Glomerular visceral epithelial cell (primary cell): ENCODE data around the gene AKAP17A.
"Not testable (repeated sequence)": the region's sequence is repeated elsewhere in the genome, so short reads cannot be mapped to it uniquely, and the experiment has no call there.

Source experiments
- DNase-seq: peaks from one replicate; pipeline ENCODE4 v3.0.0-alpha.2; 2016; ENCODE audit errors: extremely low spot score

Gene AKAP17A

DNA sequence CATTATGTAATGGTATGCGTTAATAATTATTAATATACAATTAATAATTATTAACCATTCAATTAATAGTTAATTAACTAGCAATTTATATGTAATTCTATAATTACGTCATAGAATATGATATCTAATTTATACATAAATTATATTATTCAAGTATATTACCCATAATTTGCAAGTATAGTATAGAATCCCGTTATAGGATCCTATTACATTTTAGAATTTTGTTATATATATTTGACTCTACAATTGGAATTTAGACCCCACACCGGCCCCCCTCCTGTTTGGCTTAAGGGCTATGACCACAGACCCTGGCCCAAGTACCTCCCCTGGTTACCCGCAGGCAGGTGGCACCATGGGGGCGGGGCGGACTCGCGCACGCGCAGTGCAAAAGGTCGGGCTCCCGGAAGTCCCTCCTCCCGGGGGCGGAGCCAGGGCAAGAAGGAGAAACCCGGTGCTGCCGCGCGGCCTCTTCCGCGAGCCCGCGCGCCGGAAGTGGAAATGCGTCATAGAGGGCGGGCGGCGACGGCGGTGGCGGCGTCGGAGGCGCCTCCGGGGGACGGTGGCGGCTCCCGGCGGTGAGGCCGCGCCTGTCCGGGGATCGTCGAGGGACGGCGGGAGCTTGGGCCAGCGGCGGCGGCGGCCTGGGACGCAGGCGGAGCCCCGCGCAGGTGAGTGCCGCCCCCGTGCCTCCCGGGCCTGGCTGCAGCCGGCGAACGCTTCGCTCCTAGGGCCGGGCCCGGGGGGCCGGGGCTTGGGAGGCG, at the start of gene AKAP17A:
Gene AKAP17A, plus strand, starts transcription at position 503 of the 761 bp plus-strand sequence. CDS start 1,859 bp downstream, outside the sequence.
- peak; percentile 97 for DNase-seq

GRCh38 chrX:1542994-1543725, 48.2 kb upstream of the AKAP17A start:
- no peak for DNase-seq

DNA sequence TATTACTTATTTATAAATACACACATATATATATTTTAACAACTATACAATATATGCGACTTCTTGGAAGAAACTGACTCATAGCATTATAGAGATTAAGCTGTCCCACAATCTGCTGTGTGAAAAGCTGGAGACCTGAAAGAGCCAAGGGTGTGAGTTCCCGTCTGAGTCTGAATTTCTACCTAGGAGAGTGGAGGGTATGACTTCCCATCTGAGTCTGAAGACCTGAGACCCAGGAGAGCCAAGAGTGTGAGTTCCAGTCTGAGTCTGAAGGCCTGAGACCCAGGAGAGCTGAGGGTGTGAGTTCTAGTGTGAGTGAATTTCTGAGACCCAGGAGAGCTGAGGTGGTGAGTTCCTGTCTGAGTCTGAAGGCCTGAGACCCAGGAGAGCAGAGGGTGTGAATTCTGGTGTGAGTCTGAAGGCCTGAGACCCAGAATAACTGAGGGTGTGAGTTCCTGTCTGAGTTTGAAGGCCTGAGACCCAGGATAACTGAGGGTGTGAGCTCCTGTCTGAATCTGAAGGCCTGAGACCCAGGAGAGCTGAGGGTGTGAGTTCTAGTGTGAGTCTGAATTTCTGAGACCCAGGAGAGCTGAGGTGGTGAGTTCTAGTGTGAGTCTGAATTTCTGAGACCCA, 45.5 kb upstream of the AKAP17A start:
- no peak for DNase-seq

- no peak for DNase-seq
Measured at GRCh38 chrX:1546691-1547251, 44.6 kb upstream of the AKAP17A start.

DNA sequence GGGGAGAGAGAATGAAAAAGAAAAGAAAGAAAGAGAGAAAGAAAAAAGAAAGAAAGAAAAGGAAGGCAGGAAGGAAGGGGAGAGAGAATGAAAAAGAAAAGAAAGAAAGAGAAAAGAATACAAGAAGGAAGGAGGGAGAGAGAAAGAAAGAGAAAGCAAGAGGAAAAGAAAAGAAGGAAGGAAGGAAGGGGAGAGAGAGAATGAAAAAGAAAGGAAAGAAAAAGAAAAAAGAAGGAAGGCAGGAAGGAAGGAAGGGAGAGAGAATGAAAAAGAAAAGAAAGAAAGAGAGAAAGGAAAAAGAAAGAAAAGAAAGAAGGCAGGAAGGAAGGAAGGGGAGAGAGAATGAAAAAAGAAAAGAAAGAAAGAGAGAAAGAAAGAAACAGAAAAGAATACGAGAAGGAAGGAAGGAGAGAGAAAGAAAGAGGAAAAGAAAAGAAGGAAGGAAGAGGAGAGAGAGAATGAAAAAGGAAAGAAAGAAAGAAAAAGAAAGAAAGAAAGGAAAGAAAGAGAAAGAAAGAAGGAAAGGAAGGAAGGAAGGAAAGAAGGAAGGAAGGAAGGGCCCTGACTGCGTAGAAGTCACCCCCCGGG, 39.4 kb upstream of the AKAP17A start:
- DNase-seq: no peak

GRCh38 chrX:1554469-1555210, 36.8 kb upstream of the AKAP17A start:
- DNase-seq: no peak

- DNase-seq: no peak
Measured at GRCh38 chrX:1555370-1555769, 36.0 kb upstream of the AKAP17A start.

GRCh38 chrX:1557442-1557841, 34.0 kb upstream of the AKAP17A start:
- not testable (repeated sequence) for DNase-seq

DNA sequence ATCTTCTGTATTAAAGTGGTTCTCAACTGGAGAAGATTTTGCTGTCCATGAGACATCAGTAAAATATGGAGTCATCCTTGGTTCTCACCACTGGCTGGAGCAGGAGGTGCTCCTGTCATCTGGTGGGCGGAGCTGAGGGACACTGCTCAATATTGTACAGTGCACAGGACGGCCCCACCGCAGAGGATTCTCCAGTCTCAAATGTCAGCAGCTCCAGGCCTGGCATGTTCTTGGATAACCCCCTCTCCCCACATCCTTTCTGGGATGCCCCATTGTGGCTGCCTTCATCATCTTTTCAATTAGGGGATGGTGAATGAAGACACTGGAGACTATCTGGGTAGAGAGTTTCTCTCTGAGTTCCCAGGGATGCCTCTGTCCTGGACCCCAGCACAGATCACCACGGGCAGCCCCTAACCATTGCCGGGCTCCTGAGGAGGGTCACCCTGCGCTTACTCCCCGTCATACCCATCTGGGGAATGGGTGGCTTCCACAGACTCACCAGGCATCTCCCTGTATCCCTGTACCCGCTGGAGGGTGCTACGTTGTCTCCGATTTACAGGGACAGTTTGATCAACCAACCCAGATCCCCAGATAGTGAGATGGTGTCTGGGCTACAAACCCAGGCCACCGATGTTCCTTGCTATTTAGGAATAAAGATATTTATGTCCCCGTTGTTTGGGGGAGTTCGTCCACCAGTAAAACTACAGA, 32.5 kb upstream of the AKAP17A start:
- no peak for DNase-seq

GRCh38 chrX:1561164-1561563, 30.2 kb upstream of the AKAP17A start:
- no peak for DNase-seq

DNA sequence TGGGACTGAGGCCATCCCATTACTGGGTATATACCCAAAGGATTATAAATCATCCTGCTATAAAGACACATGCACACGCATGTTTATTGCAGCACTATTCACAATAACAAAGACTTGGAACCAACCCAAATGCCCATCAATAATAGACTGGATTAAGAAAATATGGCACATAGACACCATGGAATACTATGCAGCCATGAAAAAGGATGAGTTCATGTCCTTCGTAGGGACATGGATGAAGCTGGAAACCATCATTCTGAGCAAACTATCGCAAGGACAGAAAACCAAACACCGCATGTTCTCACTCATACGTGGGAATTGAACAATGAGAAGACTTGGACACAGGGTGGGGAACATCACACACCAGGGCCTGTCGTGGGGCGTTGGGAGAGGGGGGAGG, 27.3 kb upstream of the AKAP17A start:
- not testable (repeated sequence) for DNase-seq

GRCh38 chrX:1564750-1565683, 26.4 kb upstream of the AKAP17A start:
- no peak for DNase-seq

GRCh38 chrX:1574181-1574580, 17.2 kb upstream of the AKAP17A start:
- DNase-seq: not testable (repeated sequence)

DNA sequence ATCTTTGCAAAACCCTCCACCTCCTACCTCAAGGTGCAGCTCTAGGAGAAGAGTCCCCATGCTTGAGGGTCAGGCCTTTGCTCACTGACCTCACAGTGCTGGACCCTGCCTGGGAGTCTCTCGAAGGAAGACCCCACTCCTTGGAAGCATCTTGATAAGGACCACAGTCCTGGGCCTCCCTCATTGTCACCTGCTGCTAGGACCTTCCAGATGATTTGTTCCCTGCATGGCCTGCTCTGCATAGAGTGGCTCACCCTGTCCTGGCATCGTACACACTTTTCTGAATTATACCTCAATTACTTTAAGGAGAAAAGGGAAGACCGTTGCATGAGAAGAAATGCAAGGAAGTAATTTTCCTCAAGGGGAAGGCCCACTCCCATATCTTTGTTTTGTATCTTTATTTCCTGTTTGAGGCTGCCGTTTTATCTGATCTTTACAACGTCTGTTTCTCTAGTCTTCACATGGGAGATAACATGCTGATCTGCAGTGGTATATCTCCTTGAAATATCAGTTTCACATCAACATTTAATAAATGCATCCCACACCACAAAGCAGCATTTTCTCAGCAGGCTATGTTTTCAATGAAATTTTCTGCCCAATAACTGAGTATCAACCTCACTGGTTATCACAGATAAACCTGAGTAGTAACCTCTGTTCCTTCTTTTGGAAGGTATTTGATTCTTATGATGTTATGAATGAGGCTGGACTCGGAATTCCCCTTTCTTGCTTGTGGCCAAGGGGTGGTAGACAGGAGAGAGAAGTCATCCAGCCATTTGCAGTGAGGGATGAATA, 15.0 kb upstream of the AKAP17A start:
- no peak for DNase-seq

GRCh38 chrX:1577845-1578244, 13.6 kb upstream of the AKAP17A start:
- no peak for DNase-seq

DNA sequence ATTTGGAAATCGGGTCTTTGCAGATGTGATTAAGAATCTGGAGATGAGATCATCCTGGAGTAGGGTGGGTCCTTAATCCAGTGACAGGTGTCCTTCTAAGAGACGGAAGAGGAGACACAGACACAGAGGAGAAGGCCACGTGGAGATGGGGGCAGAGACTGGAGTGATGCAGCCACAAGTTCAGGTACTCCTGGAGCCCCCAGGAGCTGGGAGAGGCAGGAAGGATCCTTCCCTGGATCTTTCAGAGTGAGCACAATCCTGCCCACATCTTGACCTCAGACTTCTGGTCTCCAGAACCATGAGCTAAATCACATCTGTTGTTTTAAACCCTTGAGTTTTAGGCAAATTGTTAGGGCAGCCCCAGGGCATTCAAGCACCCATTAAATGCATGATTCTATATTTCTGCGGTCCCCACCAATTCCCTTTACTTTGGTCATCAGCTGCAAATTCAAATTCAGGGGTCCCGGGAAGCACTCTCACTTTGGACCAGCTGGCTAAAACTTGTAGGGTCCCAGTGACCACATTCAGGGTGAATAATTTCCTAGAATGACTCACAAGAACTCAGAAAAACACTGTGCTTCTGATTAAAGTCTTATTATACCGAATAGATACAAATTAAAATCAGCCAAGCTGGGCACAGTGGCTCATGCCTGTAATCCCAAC, 12.8 kb upstream of the AKAP17A start:
- no peak for DNase-seq

DNA sequence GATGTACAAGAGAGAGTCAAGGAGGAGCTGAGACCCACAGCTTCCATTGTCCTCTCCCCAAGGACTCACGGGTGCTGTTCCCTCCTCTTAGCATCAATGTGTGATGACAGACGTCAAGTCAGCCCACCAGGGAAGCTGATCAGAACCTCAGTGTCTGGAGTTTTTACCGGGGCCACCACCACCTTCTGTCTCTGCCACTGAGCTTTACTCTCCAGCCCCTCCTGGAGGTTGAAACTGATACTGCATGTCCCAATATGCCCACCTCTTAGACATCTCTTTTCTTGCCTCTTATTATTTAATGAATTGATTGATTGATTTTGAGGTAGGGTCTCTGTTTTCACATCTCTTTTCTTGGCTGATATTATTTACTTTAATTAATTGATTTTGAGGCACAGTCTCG, 10.3 kb upstream of the AKAP17A start:
- DNase-seq: peak; percentile 69
